HepG2 (cell line): ENCODE results near the gene KLHL11. TPM values are rescaled to one million over a fixed set of nuclear protein-coding genes. Genes with fewer than 3 reads are reported as not detected.

Experiments used
- ARHGAP35 ChIP-seq: sonication (generic); formaldehyde crosslinking; IDR thresholded peaks from 2 replicates; pipeline ENCODE4 v1.9.0; 2022; ENCODE audit warnings: mild to moderate bottlenecking, inconsistent platforms, moderate library complexity, missing genetic modification reagents, borderline replicate concordance
- CCAR2 ChIP-seq: fragments of 200-400 bp; formaldehyde crosslinking; optimal IDR thresholded peaks from 2 replicates; pipeline ENCODE3; 2018; ENCODE audit warnings: low read depth, mild to moderate bottlenecking, low read length, moderate library complexity
- E2F2 ChIP-seq: sonication (generic); formaldehyde crosslinking; IDR thresholded peaks from 2 replicates; pipeline ENCODE4 v1.4.0; 2020; ENCODE audit warnings: missing genetic modification reagents, borderline replicate concordance
- GFI1 ChIP-seq: sonication (generic); formaldehyde crosslinking; IDR thresholded peaks from 2 replicates; pipeline ENCODE4 v1.5.0; 2020; ENCODE audit warnings: missing genetic modification reagents, mild to moderate bottlenecking, borderline replicate concordance
- GTF2F1 ChIP-seq: fragments of 150-350 bp; IDR thresholded peaks from 2 replicates; pipeline ENCODE4 v1.6.1; 2014; ENCODE audit warnings: low read length
- HINFP ChIP-seq: sonication (generic); formaldehyde crosslinking; IDR thresholded peaks from 2 replicates; pipeline ENCODE4 v1.4.0; 2020; ENCODE audit warnings: low read depth, mild to moderate bottlenecking, missing genetic modification reagents
- HMG20A ChIP-seq: IDR thresholded peaks from 2 replicates; pipeline ENCODE4 v1.6.1; 2016; ENCODE audit warnings: borderline replicate concordance
- HOXA7 ChIP-seq: sonication (generic); formaldehyde crosslinking; IDR thresholded peaks from 2 replicates; pipeline ENCODE4 v1.8.1; 2022; ENCODE audit warnings: mild to moderate bottlenecking, missing genetic modification reagents, moderate library complexity
- KLF6 ChIP-seq: IDR thresholded peaks from 2 replicates; pipeline ENCODE4 v1.8.0; 2016; ENCODE audit warnings: missing biosample characterization, missing genetic modification reagents
- LBX2 ChIP-seq: sonication (generic); formaldehyde crosslinking; IDR thresholded peaks from 2 replicates; pipeline ENCODE4 v1.5.0; 2020; ENCODE audit warnings: missing genetic modification reagents, mild to moderate bottlenecking, borderline replicate concordance
- NAIF1 ChIP-seq: sonication (generic); formaldehyde crosslinking; IDR thresholded peaks from 2 replicates; pipeline ENCODE4 v1.5.0; 2020; ENCODE audit warnings: mild to moderate bottlenecking, missing genetic modification reagents, borderline replicate concordance
- PBX3 ChIP-seq: sonication (generic); formaldehyde crosslinking; IDR thresholded peaks from 2 replicates; pipeline ENCODE4 v1.8.1; 2023; ENCODE audit warnings: missing genetic modification reagents, inconsistent platforms, borderline replicate concordance
- POLR2AphosphoS5 ChIP-seq: IDR thresholded peaks from 2 replicates; pipeline ENCODE4 v1.6.1; 2012; ENCODE audit warnings: low read depth, low read length
- SYNCRIP ChIP-seq: fragments of 200-400 bp; formaldehyde crosslinking; IDR thresholded peaks from 2 replicates; pipeline ENCODE4 v1.6.1; 2018; ENCODE audit warnings: mild to moderate bottlenecking, low read depth, low read length; ENCODE audit not compliant: insufficient read depth
- TERF1 ChIP-seq: sonication (generic); formaldehyde crosslinking; IDR thresholded peaks from 2 replicates; pipeline ENCODE4 v1.8.0; 2022; ENCODE audit warnings: mild to moderate bottlenecking, missing genetic modification reagents, moderate library complexity
- ZNF251 ChIP-seq: sonication (generic); formaldehyde crosslinking; IDR thresholded peaks from 2 replicates; pipeline ENCODE4 v1.9.0; 2021; ENCODE audit warnings: mild to moderate bottlenecking, missing genetic modification reagents
- ZNF569 ChIP-seq: sonication (generic); formaldehyde crosslinking; IDR thresholded peaks from 2 replicates; pipeline ENCODE4 v1.5.0; 2020; ENCODE audit warnings: mild to moderate bottlenecking, missing genetic modification reagents, moderate library complexity, borderline replicate concordance
- ZNF747 ChIP-seq: sonication (generic); formaldehyde crosslinking; IDR thresholded peaks from 2 replicates; pipeline ENCODE4 v1.8.1; 2023; ENCODE audit warnings: missing genetic modification reagents, mild to moderate bottlenecking, borderline replicate concordance
- polyA plus RNA-seq, 8 experiments: library from polyadenylated mRNA; depleted of rRNA in 3 of 8; stranded (reverse) in 7 of 8; unstranded in 1 of 8; fragments of >200 nt; fragmentation: Illumina TruSeq in 4 of 8; extraction: Trizol in 4 of 8; gene quantifications; 2 replicates each; pipeline versions ENCODE4 v1.2.1 to v1.2.3, GENCODE V29; 2011 to 2016; ENCODE audit warnings: low read depth in 4 of 8, missing spikeins in 1 of 8, mixed read lengths in 1 of 8; ENCODE audit not compliant: insufficient read depth in 1 of 8
- total RNA-seq, 5 experiments: library from RNA; depleted of rRNA; stranded (reverse); fragments of >200 nt; fragmentation: Illumina TruSeq; extraction: Trizol; gene quantifications; 2 replicates each; pipeline ENCODE4 v1.2.3, GENCODE V29; 2016; ENCODE audit warnings: low read depth in 1 of 5

The KLHL11 gene
- total and polyA plus RNA-seq, 2 of the 13 experiments (the other 11 are each of a cell fraction or from before 2014, with no cell fraction given), result 7.7 to 27.5 TPM

GRCh38 chr17:41907633-41908539 lies 42.7 kb upstream of the KLHL11 start (continued):
- no peak for TF ChIP-seq CCAR2
- peak; percentile 63; the same call in 1 of the 2 replicates for TF ChIP-seq HMG20A
- TF ChIP-seq HINFP (CRISPR knock-in tag), result 0 out of 2 replicates have a peak, but pooled peaks have one; percentile 49
- no peak for TF ChIP-seq ZNF251 (CRISPR knock-in tag)
- no peak for TF ChIP-seq PBX3
- TF ChIP-seq HOXA7 (CRISPR knock-in tag), result no peak
- TF ChIP-seq NAIF1 (CRISPR knock-in tag), result no peak
- no peak for TF ChIP-seq SYNCRIP
- peak; percentile 53; the same call in 1 of the 2 replicates for TF ChIP-seq POLR2AphosphoS5
- TF ChIP-seq ARHGAP35 (CRISPR knock-in tag), result peak; percentile 49; the same call in 1 of the 2 replicates
- TF ChIP-seq ZNF747, result peak; percentile 51; the same call in 1 of the 2 replicates
- TF ChIP-seq E2F2 (CRISPR knock-in tag), result no peak
- TF ChIP-seq GFI1 (CRISPR knock-in tag), result peak; percentile 92
- TF ChIP-seq ZNF569 (CRISPR knock-in tag), result no peak
- TF ChIP-seq GTF2F1, result no peak
- no peak for TF ChIP-seq TERF1 (CRISPR knock-in tag)
- no peak for TF ChIP-seq LBX2 (CRISPR knock-in tag)
- TF ChIP-seq KLF6 (CRISPR knock-in tag), result peak; percentile 83; the same call in 1 of the 2 replicates
